CD8-positive, alpha-beta memory T cell (primary cell): ENCODE measurements around the gene ITSN1. TPM values are rescaled to one million over a fixed set of nuclear protein-coding genes. Genes with fewer than 3 reads are reported as not detected.
A peak's percentile ranks its signal among the peaks of the same experiment; 100 is the strongest.

Experiments
- CTCF ChIA-PET: fragments of 350-600 bp; sonication (Branson Sonifier 250); formaldehyde crosslinking; loops from one replicate; lab custom pipeline; 2021; ENCODE audit warnings: antibody characterized with exemption; lab: Charles Lee
- POLR2A ChIA-PET: fragments of 350-600 bp; sonication (Branson Sonifier 250); formaldehyde crosslinking; loops from one replicate; lab custom pipeline; 2021; ENCODE audit warnings: antibody characterized with exemption; lab: Charles Lee
- DNase-seq, 5 donors: peaks; one replicate each; pipeline versions ENCODE4 v3.0.0 to v3.0.0-alpha.2; 2020 to 2022; ENCODE audit warnings: mixed read lengths in 1 of 5
- H3K27ac ChIP-seq: one replicate; pipeline ENCODE4 v1.7.0; 2013; ENCODE audit warnings: low read depth, mild to moderate bottlenecking, low read length, moderate library complexity
- H3K27me3 ChIP-seq: 2 replicates; pipeline ENCODE4 v1.7.0; 2013; ENCODE audit warnings: low read length, mild to moderate bottlenecking; ENCODE audit not compliant: insufficient read depth, poor library complexity, severe bottlenecking
- H3K36me3 ChIP-seq: 2 replicates; pipeline ENCODE4 v1.7.0; 2013; ENCODE audit warnings: mild to moderate bottlenecking, low read length, moderate library complexity; ENCODE audit not compliant: insufficient read depth
- H3K4me1 ChIP-seq: 2 replicates; pipeline ENCODE4 v1.7.0; 2013; ENCODE audit warnings: mild to moderate bottlenecking, low read length, moderate library complexity; ENCODE audit not compliant: insufficient read depth
- H3K4me3 ChIP-seq: 2 replicates; pipeline ENCODE4 v1.7.0; 2013; ENCODE audit warnings: mild to moderate bottlenecking, low read length
- H3K9me3 ChIP-seq: 2 replicates; pipeline ENCODE4 v1.7.0; 2013; ENCODE audit warnings: mild to moderate bottlenecking, low read length
- H3K27ac Mint-ChIP-seq, 8 donors: one replicate each; pipeline ENCODE4 v1.8.0; 2020 to 2021; ENCODE audit warnings: mixed read lengths in 8 of 8, mild to moderate bottlenecking in 6 of 8, inconsistent platforms in 3 of 8, moderate library complexity in 3 of 8
- H3K27me3 Mint-ChIP-seq, 2 donors: one replicate each; pipeline ENCODE4 v1.8.0; 2020 to 2021; ENCODE audit warnings: mixed read lengths in 2 of 2, mild to moderate bottlenecking in 1 of 2, moderate library complexity in 1 of 2
- H3K36me3 Mint-ChIP-seq, 3 donors: one replicate each; pipeline ENCODE4 v1.8.0; 2020 to 2021; ENCODE audit warnings: mixed read lengths in 3 of 3, inconsistent platforms in 1 of 3, mild to moderate bottlenecking in 1 of 3
- H3K4me1 Mint-ChIP-seq, 3 donors: one replicate each; pipeline ENCODE4 v1.8.0; 2020 to 2021; ENCODE audit warnings: mixed read lengths in 3 of 3, inconsistent platforms in 1 of 3, mild to moderate bottlenecking in 1 of 3
- H3K4me3 Mint-ChIP-seq, 7 donors: one replicate each; pipeline ENCODE4 v1.8.0; 2020 to 2021; ENCODE audit warnings: mixed read lengths in 7 of 7, mild to moderate bottlenecking in 6 of 7, moderate library complexity in 4 of 7, inconsistent platforms in 2 of 7
- H3K9me3 Mint-ChIP-seq, 5 donors: one replicate each; pipeline ENCODE4 v1.8.0; 2020 to 2022; ENCODE audit warnings: mixed read lengths in 5 of 5, mild to moderate bottlenecking in 3 of 5, moderate library complexity in 2 of 5, inconsistent platforms in 1 of 5
- polyA plus RNA-seq: library from polyadenylated mRNA; unstranded; fragments of 300-500 nt; fragmentation: Illumina TruSeq; gene quantifications from one replicate; pipeline ENCODE4 v1.2.3, GENCODE V29; 2021
- total RNA-seq, 2 experiments: library from RNA; stranded (reverse); gene quantifications; one replicate each; pipeline ENCODE4 v1.2.3, GENCODE V29; 2021

ITSN1 gene
- total and polyA plus RNA-seq, 3 experiments from 2014 or later: 2.7 to 5.5 (median 4.9) TPM

DNA sequence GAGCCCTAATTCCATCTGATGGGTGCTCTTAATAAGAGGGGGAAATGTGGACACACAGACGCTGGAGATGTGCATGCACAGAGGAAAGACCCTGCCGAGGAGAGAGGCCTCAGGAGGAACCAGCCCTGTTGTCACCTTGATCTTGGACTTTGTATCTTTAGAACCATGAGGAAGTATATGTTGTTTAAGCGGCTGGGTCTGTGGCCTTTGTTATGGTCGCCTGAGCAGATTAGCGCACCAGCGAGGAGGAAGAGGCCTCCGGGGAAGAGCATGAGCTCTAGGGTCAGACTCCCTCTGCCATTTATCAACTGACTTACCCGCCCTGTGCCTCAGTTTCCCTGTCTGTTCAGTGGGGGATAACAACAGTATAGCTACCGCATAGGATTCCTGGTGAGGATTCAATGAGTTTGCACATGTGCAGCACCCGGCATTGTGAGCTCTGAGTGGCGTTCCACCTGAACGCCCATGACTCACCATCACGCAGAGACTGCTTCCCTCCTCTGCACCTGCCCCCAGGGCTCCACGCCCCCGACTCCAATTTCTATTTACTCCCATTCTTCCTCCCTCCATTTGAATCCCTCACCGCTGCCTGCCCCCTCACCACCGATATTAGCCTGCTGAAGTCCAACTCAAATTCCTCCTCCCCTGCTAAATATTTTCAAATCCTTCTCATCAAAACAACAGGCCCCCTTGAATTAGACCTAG is 206.1 kb downstream of the ITSN1 start:
- Histone ChIP-seq H3K36me3 (no peaks in the 10 kb centered on the region), H3K4me1 (no peaks in the 10 kb centered on the region), H3K27ac (no peak overlapping the region), H3K27me3 (no peaks in the 10 kb centered on the region), H3K9me3 (no peaks in the 10 kb centered on the region), H3K4me3 (no peak overlapping the region)
- CTCF ChIA-PET: no interaction called here
- no peak for DNase-seq
- Mint-ChIP-seq H3K36me3 (peaks cover 0 to 10% (median 0%) of the 10 kb centered on the region in 3 donors), H3K4me3 (no peak overlapping the region), H3K27ac (no peak overlapping the region), H3K27me3 (peaks cover 11 to 13% of the 10 kb centered on the region in 2 donors), H3K4me1 (no peaks in the 10 kb centered on the region), H3K9me3 (peaks cover 6 to 9% (median 7%) of the 10 kb centered on the region in 5 donors)
- POLR2A ChIA-PET: no interaction called here

- Mint-ChIP-seq H3K4me1 (no peaks in the 10 kb centered on the region), H3K9me3 (peaks cover 6 to 9% (median 7%) of the 10 kb centered on the region in 5 donors), H3K27ac (no peak overlapping the region), H3K27me3 (peaks cover 11 to 13% of the 10 kb centered on the region in 2 donors), H3K36me3 (peaks cover 0 to 10% (median 0%) of the 10 kb centered on the region in 3 donors), H3K4me3 (no peak overlapping the region)
- POLR2A ChIA-PET: no interaction called here
- DNase-seq: no peak
- Histone ChIP-seq H3K27me3 (no peaks in the 10 kb centered on the region), H3K4me1 (no peaks in the 10 kb centered on the region), H3K4me3 (no peak overlapping the region), H3K9me3 (no peaks in the 10 kb centered on the region), H3K27ac (no peak overlapping the region), H3K36me3 (no peaks in the 10 kb centered on the region)
- CTCF ChIA-PET: no interaction called here
These were observed 207.5 kb downstream of the ITSN1 start for GRCh38 chr21:33849834-33850233.

DNA sequence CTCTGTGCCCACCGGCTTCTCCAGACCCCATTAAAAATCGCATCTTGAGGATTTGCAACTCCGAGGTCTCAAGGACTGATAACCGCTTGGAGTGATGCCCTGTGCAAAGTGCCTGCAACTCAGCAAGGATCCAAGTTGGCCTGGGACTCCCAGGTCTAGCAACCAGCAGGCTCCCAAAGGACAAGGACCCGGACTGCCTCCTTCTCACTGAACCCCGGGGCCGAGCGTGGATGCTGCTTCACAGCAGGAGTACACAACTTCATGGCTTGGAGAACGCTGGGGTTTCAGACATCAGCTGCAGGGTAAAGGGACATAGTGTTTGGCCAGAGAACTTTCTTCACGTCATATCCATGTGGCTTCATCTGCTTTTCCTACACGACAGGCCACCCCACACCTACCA is 208.1 kb downstream of the ITSN1 start:
- H3K4me1 ChIP-seq: no peaks in the 10 kb centered on the region
- Mint-ChIP-seq H3K36me3 (peaks cover 0 to 10% (median 0%) of the 10 kb centered on the region in 3 donors), H3K27ac (no peak overlapping the region), H3K4me3 (no peak overlapping the region), H3K27me3 (peaks cover 9 to 13% of the 10 kb centered on the region in 2 donors), H3K4me1 (no peaks in the 10 kb centered on the region), H3K9me3 (peaks cover 6 to 9% (median 7%) of the 10 kb centered on the region in 5 donors)
- no peaks in the 10 kb centered on the region for H3K36me3 ChIP-seq
- H3K27me3 ChIP-seq: no peaks in the 10 kb centered on the region
- H3K9me3 ChIP-seq: no peaks in the 10 kb centered on the region
- no peak overlapping the region for H3K4me3 ChIP-seq
- CTCF ChIA-PET: no interaction called here
- no peak overlapping the region for H3K27ac ChIP-seq
- POLR2A ChIA-PET: no interaction called here
- DNase-seq: no peak

GRCh38 chr21:33850985-33851384 is 208.7 kb downstream of the ITSN1 start:
- peaks cover 0 to 8% (median 0%) of the 10 kb centered on the region in 3 donors for H3K36me3 Mint-ChIP-seq
- ChIA-PET POLR2A (no interaction called here), CTCF (no interaction called here)
- no peak overlapping the region for H3K4me3 Mint-ChIP-seq
- peaks cover 9 to 12% of the 10 kb centered on the region in 2 donors for H3K27me3 Mint-ChIP-seq
- Histone ChIP-seq H3K27ac (no peak overlapping the region), H3K27me3 (no peaks in the 10 kb centered on the region), H3K9me3 (no peaks in the 10 kb centered on the region), H3K4me3 (no peak overlapping the region), H3K4me1 (no peaks in the 10 kb centered on the region), H3K36me3 (no peaks in the 10 kb centered on the region)
- DNase-seq: no peak
- no peak overlapping the region for H3K27ac Mint-ChIP-seq
- no peaks in the 10 kb centered on the region for H3K4me1 Mint-ChIP-seq
- peaks cover 3 to 7% (median 5%) of the 10 kb centered on the region in 5 donors for H3K9me3 Mint-ChIP-seq

DNA sequence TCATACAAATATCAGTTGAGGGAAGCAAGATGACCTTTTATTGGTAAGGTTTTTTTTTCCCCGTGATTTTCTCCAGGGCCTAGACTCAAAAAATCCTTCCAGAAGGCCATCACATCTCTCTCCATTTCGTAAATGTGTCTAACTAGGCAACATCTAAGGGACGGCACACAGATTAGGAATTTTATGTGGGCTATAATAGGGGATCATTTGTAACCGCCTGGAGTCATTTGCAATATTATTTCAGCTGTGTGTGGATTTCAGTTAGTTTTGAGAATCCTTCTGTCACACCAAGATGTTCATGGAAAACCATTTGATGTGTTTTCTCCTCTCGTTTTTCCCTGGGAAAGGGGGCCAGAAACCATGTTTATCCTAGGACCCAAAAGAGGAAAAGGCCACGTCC is 210.2 kb downstream of the ITSN1 start:
- CTCF ChIA-PET: no interaction called here
- H3K36me3 Mint-ChIP-seq: no peaks in the 10 kb centered on the region
- no peaks in the 10 kb centered on the region for H3K36me3 ChIP-seq
- peak overlapping the region in 1 of 8 donors; percentile 22 for H3K27ac Mint-ChIP-seq
- no peaks in the 10 kb centered on the region for H3K9me3 ChIP-seq
- H3K4me3 Mint-ChIP-seq: no peak overlapping the region
- H3K4me1 Mint-ChIP-seq: no peaks in the 10 kb centered on the region
- peaks cover 9 to 11% of the 10 kb centered on the region in 2 donors for H3K27me3 Mint-ChIP-seq
- POLR2A ChIA-PET: no interaction called here
- no peaks in the 10 kb centered on the region for H3K4me1 ChIP-seq
- no peak for DNase-seq
- H3K9me3 Mint-ChIP-seq: no peaks in the 10 kb centered on the region
- H3K4me3 ChIP-seq: no peak overlapping the region
- H3K27ac ChIP-seq: no peak overlapping the region
- no peaks in the 10 kb centered on the region for H3K27me3 ChIP-seq

DNA sequence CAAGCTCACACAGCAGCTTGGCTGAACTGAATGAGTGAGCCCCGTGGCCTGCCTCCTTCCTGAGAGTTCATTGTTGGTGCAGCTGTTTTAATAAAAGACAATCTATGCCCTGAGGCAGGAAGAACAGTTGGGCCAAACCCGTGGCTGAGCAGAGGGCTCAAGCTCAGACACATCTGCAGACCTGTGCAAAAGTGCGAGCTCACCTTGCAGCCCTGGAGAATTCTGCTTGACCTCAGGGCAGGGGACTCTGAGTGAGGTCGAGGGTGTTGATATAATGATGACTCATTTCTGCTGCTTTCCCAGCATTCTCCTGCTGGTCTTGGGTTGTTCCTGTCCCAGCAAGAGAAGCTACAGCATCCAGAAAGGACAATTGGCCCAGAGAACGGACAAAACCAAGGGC is 212.3 kb downstream of the ITSN1 start:
- POLR2A ChIA-PET: no interaction called here
- Mint-ChIP-seq H3K36me3 (no peaks in the 10 kb centered on the region), H3K27me3 (peaks cover 9 to 24% of the 10 kb centered on the region in 2 donors), H3K9me3 (no peaks in the 10 kb centered on the region), H3K4me1 (no peaks in the 10 kb centered on the region), H3K4me3 (no peak overlapping the region), H3K27ac (no peak overlapping the region)
- CTCF ChIA-PET: no interaction called here
- Histone ChIP-seq H3K9me3 (no peaks in the 10 kb centered on the region), H3K36me3 (no peaks in the 10 kb centered on the region), H3K4me1 (no peaks in the 10 kb centered on the region), H3K27me3 (no peaks in the 10 kb centered on the region), H3K27ac (no peak overlapping the region), H3K4me3 (no peak overlapping the region)
- DNase-seq: no peak

DNA sequence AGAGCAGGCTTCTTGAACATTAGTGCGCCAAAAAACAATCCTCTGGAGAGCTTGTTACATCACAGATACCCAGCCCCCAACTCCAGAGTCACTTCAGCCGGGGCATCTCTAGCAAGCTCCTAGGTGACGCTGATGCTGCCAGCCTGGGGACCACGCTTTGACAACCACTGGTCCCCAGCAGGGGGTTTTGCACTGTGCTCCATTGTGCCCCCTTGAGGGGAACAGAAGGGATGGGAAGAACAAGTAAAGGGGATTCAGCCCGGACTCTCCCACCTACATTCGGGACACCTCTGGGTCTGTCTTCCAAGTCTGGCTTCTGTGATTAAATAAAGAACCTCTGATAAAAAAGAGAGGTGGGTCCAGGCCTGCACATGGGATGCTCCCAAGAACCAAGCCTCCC is 212.9 kb downstream of the ITSN1 start:
- CTCF ChIA-PET: no interaction called here
- no peak for DNase-seq

DNA sequence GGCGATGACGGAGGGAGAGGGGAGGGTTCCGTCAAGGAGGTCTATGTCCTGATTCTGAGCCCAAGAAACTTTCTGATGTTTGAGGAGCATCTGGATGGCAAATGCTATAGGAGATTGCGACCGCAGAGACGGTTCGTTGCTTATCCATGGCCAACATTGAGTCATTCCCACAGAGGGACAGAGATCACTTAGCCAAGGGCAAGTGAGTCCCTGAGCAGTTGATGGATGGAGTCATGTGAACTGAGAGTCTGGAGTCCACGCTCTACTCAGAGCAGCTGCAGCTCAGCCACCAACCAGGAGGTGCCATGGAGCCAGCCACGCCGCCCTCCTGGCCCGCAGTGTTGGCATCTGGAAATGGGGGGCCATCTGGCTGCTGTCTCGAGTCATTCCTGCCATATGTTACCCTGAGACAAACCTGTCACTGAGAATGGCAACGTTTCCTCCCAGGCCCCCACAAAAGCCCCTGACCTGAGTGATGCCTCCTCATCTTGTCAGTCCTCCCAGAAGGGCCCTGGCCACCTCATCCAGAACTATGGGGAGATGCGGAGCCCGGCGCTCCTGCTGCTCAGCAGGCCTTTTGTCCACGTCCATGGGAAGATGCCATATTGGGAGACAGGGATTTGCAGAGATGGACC is 214.7 kb downstream of the ITSN1 start:
- Histone ChIP-seq H3K27me3 (no peaks in the 10 kb centered on the region), H3K27ac (no peak overlapping the region), H3K4me1 (no peaks in the 10 kb centered on the region), H3K4me3 (no peak overlapping the region), H3K9me3 (no peaks in the 10 kb centered on the region), H3K36me3 (no peaks in the 10 kb centered on the region)
- peaks cover 8 to 24% of the 10 kb centered on the region in 2 donors for H3K27me3 Mint-ChIP-seq
- H3K9me3 Mint-ChIP-seq: no peaks in the 10 kb centered on the region
- ChIA-PET CTCF (no interaction called here), POLR2A (no interaction called here)
- H3K4me1 Mint-ChIP-seq: no peaks in the 10 kb centered on the region
- H3K4me3 Mint-ChIP-seq: no peak overlapping the region
- no peak for DNase-seq
- no peak overlapping the region for H3K27ac Mint-ChIP-seq
- H3K36me3 Mint-ChIP-seq: no peaks in the 10 kb centered on the region

More for the DNA sequence above, 212.9 kb downstream of the ITSN1 start:
- POLR2A ChIA-PET: no interaction called here
- H3K27ac ChIP-seq: no peak overlapping the region
- H3K27me3 Mint-ChIP-seq: peaks cover 9 to 21% of the 10 kb centered on the region in 2 donors
- no peak overlapping the region for H3K4me3 ChIP-seq
- no peak overlapping the region for H3K4me3 Mint-ChIP-seq
- H3K4me1 Mint-ChIP-seq: no peaks in the 10 kb centered on the region
- no peaks in the 10 kb centered on the region for H3K9me3 ChIP-seq
- no peaks in the 10 kb centered on the region for H3K9me3 Mint-ChIP-seq
- no peaks in the 10 kb centered on the region for H3K27me3 ChIP-seq
- no peaks in the 10 kb centered on the region for H3K4me1 ChIP-seq
- H3K36me3 Mint-ChIP-seq: no peaks in the 10 kb centered on the region
- H3K36me3 ChIP-seq: no peaks in the 10 kb centered on the region
- no peak overlapping the region for H3K27ac Mint-ChIP-seq
